DMS53 (cell line): ENCODE results near the gene GRIK4.

Experiments used
- DNase-seq: peaks from one replicate; lab custom pipeline; 2025; lab: John Stamatoyannopoulos, UW

The GRIK4 gene

DNA sequence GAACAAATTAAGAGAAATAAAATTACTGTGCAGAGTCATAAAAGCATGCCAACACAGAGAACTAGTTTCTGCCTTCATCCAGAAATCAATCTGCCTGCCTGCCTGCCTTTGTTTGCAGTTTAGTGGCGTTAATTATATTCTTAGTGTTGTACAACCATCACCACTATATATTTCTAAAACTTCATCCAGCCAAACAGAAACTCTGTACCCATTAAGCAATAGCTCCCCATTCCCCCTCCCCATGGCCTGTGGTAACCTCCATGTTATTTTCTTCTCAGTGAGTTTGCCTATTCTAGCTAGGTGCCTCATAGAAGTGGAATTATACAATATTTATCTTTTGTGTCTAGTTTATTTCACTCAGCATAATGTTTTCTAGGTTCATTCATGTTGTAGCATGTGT is 329.1 kb downstream of the GRIK4 start:
- no peak for DNase-seq

DNA sequence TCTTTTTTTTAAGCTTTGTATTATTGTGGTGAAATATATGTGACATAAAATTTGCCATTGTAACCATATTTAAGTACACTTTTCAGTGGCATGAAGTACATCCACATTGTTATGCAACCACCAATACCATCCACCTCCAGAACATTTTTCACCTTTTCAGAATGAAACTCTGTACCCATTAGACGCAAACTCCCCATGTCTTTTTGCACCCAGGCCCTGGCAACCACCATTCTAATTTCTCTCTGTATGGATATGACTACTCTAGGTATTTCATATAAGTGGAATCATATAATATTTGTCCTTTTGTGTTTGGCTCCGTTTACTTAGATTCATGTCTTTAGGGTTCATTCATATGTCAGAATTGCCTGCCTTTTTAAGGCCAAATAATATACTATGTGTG is 329.5 kb downstream of the GRIK4 start:
- DNase-seq: no peak

DNA sequence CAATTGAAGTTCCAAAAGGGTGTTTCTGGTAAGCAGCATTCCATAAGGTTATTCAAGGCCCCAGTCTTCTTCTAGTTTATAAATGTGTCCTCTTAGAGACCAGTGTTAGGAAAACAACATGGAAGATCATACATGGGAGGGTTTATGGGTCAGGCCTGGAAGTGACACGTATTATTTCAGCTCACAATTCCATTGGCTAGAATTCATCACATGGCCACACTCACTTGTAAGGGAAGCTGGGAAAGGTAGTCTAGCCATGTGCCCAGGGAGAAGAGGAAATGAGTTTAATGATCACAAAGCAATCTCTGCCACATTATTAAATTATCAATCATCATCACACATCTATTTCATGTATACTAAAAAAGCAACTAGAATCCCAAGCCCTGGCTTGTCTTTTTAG is 330.6 kb downstream of the GRIK4 start:
- DNase-seq: no peak

DNA sequence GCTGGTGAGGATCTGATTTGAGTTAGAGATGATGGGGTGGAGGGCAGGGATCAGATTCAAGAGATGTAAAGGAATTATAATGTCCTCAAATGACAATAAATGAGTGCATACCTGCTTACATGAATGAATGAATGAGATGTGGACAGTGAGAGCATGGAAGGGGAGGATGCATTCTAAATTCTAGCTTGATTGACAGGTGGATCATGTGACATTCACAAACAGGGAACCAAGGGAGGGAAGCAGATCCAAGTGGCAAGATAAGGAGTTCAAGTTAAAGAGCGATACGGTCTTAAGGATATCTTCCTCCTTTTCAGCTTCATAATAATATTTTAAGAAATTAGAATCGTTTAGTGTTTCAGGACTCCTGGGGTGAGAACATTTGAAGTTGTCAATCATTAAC is 341.9 kb downstream of the GRIK4 start:
- no peak for DNase-seq

DNA sequence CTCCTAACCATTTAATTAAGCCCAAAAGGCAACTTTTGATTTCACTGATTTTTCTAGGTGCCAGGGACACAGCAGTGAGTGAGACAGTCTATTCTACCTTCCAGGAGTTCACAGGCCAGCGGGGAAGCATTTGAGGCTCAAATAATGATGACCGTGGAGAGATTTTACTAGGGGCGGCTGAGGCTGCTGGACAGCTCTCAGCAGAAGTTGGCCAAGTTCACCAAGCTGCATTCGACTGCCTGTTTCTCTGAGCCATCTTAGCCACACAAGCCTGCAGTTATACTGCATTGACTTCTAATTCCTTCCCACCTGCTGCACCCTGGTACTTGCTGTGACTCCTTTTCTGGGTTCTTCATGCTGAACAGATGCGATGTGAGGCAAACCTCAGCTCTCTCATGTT is 343.4 kb downstream of the GRIK4 start:
- DNase-seq: no peak

DNA sequence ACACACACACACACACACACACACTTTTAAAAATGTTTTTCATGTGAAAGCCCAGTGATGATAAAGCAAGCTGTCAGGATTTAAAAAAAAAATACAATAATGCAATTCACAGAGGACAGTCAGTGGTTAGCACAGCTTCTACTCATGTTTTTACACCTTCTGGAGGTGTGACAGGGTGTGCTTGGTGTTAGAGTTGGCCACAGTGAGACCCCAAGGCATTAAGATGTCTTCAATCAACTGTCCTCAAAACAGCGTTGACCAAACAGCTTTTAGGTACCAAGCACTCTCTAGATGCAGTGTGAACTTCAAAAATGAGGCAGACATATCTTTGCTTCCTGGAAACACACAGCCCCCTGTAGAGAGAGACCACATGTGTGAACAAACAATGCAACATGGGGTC is 346.0 kb downstream of the GRIK4 start:
- DNase-seq: no peak

DNA sequence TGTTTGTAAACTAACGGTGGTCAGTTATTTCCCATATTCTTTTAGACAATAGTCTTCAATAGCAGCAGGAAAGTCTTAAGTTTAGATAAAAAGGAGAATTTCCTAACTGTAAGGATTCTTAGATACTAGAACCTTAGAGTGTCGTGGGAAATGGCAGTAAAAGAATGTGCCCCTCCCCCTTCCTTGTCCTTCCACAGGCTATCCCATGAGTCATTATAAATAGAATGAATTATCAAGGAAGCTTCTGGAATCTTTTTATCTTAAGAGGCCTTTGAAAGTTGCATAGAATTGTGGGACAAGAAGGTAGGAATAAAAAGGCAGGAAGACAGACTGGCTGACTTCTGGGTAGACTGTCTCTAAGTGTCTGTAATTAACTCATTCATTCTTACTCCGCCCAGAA is 347.2 kb downstream of the GRIK4 start:
- DNase-seq: no peak

DNA sequence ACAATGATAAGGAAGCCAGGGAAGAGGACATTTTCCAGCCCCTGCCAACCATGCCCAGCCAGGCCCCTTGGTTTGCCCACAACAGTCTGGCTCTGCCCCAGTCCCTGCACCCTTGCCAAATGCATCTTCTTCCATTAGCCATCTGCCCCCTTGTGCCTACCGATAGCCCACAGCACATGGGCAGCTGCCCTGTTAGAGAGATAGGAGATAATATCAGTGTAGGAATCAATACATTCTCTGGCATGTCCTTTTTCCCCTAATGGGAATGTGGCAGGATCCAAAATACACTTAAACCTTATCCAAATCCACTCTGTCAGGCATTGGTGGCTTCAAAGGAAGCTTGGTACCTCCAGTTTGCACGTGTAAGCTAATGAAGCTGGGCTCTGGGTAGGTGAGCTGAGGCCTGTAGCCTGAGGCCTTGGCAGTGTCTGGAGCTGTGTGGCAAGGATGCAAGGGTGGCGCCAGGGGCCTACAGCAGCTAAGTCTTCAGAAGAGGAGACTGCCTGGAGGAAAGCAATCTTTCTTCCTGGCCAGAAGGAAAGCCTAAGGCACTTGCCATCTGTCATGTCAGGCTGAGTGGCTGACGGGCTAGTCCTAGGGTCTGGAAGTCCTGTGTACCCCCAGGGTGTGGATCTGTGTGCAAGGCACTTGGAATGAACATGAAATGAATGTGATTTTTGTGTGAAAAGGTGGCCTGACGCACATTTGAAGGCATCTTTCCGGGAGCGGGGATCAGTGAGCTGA is 348.2 kb downstream of the GRIK4 start:
- DNase-seq: no peak

DNA sequence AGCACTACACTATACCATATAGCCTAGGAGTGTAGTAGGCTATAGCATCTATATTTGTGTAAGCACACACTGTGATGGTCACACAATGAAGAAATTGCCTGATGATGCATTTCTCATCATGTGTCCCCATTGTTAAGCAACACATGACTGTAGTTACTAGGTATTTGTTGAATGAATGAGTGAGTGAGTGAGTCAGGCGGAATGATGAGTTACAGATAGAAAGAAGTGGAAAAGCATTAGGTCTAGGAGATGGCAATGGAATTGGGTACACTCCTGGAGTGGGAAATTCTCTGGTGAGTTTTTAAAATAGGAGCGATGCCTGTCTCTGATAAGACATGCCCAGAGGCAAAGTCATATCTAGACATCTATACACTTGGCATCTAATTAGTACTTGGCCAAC is 351.8 kb downstream of the GRIK4 start:
- no peak for DNase-seq

DNA sequence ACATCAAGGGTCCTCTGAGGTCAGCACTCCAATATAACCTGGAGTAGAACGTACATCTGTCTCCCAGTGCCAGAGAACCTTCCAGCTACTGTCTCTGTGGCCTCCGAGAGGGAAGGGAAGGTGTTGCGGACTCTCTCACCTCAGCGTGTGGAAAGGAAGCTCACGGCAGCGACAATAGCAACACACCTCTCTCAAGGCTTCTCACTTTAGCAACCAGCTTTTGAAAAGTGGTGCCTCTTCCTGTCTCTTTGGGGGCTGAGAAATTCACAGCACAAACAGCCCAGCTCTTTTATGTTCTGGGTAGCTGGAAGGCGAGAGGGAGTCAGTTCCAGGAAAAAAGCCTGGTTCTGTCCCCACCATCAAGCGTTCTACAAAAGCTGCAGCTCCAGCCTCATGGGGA is 355.5 kb downstream of the GRIK4 start:
- no peak for DNase-seq

DNA sequence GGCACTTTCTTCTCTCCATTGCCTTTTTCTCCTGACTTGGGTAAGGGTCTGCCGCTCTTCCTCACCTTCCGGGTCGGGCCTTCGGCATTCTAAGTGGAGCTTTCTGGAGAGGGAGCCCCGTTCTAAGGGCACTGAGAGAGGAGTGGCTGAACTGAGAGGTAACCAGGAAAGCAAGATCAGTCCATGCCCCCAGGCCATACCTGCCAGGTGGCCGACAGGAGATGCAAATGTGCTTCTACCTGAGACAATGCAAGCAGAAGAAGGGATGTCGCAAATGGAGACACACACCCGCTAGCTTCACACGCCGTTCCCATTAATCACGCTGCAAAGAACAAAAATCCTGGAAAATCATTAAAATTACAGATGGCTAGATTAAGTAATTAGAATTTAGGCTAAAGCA is 356.0 kb downstream of the GRIK4 start:
- DNase-seq: no peak

DNA sequence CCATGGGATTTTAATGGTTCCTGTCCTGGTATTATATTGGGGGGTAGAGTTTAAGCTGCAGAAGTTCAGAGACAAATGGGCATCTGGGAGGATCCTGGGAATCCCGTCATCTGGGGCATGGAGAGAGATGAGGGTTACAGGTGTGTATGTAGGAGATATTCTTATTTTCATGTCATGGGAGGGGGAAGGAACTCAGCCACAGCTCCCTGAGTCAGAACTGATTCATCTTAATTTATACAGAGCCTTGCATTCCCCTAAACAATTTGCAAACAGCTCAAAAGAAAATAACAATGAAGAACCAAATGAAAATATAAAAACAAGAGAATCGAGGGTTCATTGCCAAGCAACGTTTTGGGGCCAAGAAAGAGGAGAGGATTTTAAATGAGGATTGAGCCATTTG is 356.4 kb downstream of the GRIK4 start:
- DNase-seq: no peak

DNA sequence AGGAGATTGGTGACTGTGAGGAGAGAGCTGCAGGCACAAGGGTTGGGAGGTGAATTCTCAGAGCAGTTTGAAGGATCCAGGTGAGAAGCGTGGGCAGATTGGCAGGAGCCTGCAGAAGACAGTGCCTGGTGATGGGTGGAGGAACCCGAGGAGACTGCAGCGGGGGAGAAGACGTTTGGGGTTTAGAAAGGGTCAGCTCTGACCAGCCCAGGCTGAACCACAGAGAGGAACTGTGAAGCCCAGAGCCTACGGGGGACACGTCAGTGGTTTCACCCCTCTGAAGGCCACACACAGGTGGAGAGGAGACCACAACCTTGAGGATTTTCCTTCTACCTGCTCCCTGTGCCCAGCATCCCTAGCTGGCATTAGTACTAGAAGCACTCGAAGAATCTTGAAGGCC is 357.5 kb downstream of the GRIK4 start:
- DNase-seq: no peak

DNA sequence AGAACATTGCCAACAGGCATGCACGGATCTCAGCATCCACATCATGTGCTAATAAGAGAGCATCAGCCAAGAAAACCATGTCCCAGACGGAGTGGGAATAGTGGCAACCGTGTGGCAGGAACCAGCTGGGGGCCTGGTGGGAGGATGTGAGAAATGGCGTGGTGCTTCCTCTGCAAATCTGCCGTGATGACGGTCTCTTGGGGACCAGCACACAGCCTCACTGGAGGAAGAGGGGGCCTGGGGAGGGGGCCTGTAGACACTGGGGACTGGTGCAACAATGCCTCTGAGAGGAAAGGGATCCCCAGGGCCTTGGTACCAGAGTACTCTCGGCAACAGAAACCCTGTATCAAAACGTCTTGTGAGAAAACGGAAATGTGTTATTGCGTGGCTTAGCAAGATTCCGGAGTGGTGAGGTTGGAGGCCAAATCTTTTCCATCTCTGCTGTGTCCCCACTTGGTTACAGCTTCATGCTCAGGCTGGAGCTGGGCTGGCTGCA is 358.0 kb downstream of the GRIK4 start:
- no peak for DNase-seq

DNA sequence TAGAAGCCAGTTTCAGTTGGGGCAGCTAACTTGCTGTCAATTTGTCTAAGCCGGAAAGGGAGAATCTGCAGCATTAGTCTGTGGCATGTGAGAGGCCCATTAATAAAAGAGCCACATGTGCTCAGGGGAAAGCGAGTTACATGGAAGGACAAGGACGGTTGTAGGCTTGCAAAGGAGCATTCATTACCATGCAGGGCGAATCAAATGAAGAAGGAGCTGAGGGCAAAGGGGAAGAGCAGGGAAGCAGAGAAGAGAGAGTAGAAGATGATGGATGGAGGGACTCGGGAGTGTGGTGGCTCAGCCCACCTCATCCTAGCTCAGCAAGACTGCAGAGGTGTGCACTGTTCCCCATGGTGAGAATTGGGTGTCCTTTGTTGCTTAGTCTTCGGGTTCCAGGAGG is 359.6 kb downstream of the GRIK4 start:
- DNase-seq: no peak

DNA sequence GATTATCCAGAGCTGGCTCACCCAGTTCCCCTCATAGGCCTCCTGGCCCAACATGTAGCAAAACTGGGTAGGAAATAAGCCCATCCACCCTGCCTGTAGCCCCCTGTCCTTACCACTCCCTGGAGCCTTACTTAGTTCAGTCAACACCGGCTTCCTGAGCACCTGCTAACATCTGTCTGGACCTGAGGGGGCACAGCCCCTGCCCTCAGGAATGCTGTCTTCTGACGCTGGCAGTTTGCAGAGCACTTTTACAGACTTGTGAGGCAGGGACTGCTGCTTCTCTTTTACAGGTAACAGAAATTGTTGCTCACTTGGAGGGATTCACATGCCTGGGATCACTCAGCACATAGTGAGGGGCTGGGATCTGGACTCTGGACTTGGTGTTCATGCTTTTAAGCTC is 360.4 kb downstream of the GRIK4 start:
- DNase-seq: no peak

DNA sequence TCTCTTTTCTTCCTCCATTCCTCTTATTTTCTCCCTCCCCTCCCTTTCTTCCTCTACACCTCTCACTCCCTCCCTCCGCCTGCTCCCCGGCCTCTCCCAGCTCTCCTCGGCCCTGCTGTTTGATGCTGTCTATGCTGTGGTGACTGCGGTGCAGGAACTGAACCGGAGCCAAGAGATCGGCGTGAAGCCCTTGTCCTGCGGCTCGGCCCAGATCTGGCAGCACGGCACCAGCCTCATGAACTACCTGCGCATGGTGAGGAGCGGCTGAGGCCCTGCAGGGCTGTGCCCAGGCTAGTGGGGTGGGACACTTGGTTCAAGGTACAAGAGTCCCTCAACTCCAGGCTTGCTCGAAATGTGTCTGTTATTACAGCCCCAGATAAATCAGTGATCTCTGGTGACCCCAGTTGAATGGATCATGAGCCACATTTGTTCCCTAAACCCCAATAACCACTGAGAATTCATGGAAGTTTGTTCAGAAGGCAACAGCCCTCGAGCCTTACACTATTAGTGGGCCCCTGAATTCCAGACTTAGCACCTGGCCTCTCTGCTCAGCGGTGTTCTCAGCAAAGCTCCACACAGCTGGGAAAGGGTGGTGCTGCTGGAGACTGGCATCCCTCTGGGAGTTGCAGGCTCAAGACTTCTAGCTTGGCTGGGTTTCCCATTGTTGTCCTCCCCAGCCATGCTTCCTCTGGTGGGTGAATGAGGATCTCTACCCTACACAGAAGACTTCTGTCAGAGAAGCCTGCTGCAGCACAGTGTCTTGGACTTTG is 362.6 kb downstream of the GRIK4 start:
- no peak for DNase-seq

DNA sequence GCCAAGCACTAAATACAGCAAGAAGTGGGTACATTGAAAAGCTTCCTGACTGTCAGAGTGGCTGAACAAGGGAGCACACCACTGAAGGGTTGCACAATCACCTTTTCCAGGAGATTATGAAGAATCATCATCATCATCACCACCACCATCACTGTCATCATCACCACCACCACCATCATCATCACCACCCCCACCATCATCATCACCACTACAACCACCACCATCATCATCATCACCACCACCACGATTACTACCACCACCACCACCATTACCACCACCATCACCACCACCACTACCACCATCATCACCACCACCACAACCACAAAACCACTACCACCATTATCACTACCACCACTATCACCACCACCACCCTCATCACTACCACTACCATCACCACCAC is 364.4 kb downstream of the GRIK4 start:
- DNase-seq: no peak

DNA sequence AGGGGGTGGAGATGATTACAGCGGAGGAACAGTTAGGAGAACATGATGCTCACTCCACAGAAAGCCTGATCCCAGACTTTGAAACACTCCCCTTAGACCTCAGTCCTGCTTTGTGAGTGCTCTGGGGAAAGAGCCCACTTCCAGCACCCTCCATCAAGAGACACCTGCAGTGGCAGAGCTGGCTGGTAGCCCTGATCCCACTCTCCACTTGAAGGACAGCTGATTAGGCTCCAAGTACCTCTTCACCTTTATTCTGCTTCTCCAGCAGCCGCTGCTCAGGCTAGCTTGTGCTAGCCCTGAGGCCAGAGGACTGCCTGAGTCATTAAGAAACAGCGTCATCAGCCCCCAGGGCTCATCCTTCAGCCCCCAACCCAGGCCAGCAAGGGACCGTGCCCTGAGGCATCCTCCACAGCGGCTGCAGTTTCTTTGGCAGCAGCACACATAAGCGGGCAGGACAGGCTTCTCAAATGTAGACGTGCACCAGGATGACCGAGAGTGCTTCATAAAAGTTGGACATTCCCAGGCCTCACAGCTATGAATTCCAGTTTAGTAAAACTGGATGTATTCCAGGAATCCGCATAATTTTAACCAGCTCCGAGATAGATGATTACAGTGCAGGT is 366.3 kb downstream of the GRIK4 start:
- peak; percentile 81 for DNase-seq

DNA sequence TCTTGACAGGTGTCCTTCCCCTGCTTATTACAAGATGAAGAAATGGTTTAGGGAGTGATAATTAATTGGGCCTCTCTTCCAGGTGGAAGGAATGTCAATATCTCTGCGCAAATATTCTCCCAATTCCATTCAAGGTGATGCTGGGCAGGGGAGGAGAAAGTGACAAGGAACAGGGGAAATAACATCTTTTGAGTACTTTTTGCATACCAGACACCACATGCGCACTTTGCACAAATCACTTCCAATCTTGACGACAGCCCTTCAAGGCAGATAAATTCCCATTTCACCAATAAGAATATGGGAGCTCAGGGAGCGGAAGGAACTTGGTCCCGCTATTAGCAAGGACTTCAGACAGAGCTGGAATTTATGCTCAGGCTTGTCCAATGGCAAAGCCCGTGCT is 367.2 kb downstream of the GRIK4 start:
- no peak for DNase-seq

DNA sequence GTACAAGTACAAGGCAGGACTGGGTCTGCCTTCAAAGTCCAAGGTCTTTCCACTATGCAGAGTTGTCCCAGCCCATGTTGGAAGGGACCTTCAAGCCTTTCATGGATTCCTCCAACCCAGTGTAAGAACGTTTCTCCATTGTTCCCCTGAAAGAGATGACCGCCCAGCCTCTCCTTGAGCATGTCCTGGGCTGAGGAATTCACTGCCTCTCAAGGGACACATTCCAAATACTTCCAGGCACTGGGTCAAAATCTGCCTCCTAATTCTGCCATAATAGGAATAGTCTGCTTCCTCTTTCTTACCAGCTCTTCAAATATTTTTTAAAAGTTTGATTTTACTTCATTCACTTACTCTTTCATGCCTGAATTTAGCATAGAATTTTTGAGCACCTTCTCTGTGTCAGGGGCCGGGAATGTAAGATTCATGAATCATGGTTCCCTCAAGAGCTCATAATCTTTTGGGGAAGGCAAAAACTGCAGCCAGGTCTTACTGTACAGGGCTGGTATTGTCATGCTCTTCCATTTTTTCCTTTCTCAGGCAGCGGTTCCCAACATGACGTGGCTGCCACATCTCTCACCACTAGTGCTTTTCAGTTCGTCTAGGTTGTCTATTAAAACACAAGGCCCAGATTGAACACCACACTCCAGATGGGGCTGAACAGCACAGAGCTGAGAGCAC is 369.1 kb downstream of the GRIK4 start:
- DNase-seq: no peak

DNA sequence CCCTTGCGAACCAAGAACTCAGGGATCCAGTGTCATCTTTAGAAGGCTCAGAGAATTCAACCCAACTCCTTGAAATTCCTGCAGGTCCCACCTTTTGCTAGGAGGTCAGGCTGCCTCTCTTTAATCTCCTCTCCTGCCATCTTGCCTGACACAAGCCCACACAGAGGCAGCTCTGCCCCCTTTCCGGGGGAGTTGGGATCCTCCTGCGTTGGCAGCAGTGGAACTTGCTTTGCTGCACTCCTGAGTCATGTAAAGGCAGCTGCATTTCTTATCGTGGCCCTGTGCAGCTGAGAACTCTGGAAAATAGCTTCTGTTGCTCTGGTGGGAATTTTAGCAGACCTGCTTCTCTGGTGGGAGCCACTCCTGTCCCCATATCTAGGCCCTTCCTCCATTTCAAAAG is 370.0 kb downstream of the GRIK4 start:
- DNase-seq: no peak

DNA sequence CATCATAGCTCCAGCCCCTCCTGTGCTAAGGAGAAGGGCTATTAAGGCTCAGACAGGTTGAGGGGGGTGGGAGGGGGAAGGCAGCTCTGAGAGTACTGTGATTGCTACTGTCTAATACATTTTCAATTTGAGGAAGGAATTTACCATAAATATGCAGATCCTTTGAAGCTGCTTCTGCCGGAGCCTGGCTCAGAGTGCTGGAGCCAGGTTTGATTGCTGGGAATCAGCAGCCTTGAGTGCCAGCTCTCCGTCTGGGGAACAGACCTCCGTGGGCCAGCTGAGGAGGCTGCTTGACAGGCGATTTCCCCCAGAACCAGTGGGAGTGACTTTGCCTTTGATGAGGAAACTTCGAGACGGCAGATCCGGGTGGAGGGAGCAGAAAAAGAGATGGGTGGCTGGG is 370.6 kb downstream of the GRIK4 start:
- DNase-seq: no peak
